ENCODE results near the gene STRIP2. TPM values are rescaled to one million over a fixed set of nuclear protein-coding genes. Genes with fewer than 3 reads are reported as not detected.
A peak's percentile ranks its signal among the peaks of the same experiment; 100 is the strongest.

The STRIP2 gene
- total and polyA plus RNA-seq, 9 of the 15 experiments (the other 6 are each of a cell fraction or from before 2014, with no cell fraction given): 10.1 to 81.8 (median 42.3) TPM

- TF ChIP-seq FOXP4 (CRISPR knock-in tag; IDR thresholded peaks at IDR 0.05; ENCODE audit: borderline replicate concordance) (no peak), RCOR1 (IDR thresholded peaks at IDR 0.05; ENCODE audit: borderline replicate concordance in 1 of 2, low read depth in 2 of 2, low read length in 2 of 2) (peak in 1 of 2 experiments; percentile 41; a peak in 2 of 4 replicates), PRPF4 (IDR thresholded peaks at IDR 0.05; ENCODE audit: insufficient read depth, low read depth, low read length, poor library complexity, severe bottlenecking) (no peak), STAT6 (CRISPR knock-in tag; IDR thresholded peaks at IDR 0.05) (peak; percentile 54; the same call in 1 of the 2 replicates), DLX4 (CRISPR knock-in tag; IDR thresholded peaks at IDR 0.05) (no peak), RNF219 (CRISPR knock-in tag; IDR thresholded peaks at IDR 0.05) (no peak), SAFB2 (IDR thresholded peaks at IDR 0.05; ENCODE audit: borderline replicate concordance, low read depth, low read length, severe bottlenecking) (no peak), MTA1 (IDR thresholded peaks at IDR 0.05; ENCODE audit: borderline replicate concordance) (no peak), STAG1 (CRISPR knock-in tag; IDR thresholded peaks at IDR 0.05; ENCODE audit: borderline replicate concordance) (no peak), ZNF133 (CRISPR knock-in tag; IDR thresholded peaks at IDR 0.05) (0 out of 2 replicates have a peak, but pooled peaks have one; percentile 2), ZC3H4 (CRISPR knock-in tag; IDR thresholded peaks at IDR 0.05; ENCODE audit: borderline replicate concordance) (0 out of 2 replicates have a peak, but pooled peaks have one; percentile 59), GABPB1 (CRISPR knock-in tag; IDR thresholded peaks at IDR 0.05) (peak; percentile 70), CTCF (IDR thresholded peaks at IDR 0.05 in 2 of 3, conservative IDR thresholded peaks at IDR 0.05 in 1 of 3; ENCODE audit: insufficient read depth in 2 of 3, low read depth in 1 of 3, low read length in 3 of 3) (0 out of 6 replicates have a peak, but pooled peaks of 2 of the 3 experiments have one; percentile 18 to 20), TEAD2 (tag; IDR thresholded peaks at IDR 0.05) (no peak), NFXL1 (CRISPR knock-in tag; IDR thresholded peaks at IDR 0.05) (no peak), DACH1 (IDR thresholded peaks at IDR 0.05; ENCODE audit: partially characterized antibody) (peak; percentile 10)
These were observed at the start of gene STRIP2 (continued) for GRCh38 chr7:129433847-129434674.

All from K562 (cell line).